C4-2B (cell line): Measurements from ENCODE around the gene GALNT7.

Experiments used
- H3K27ac ChIP-seq: fragments of 450-650 bp; 2 replicates; pipeline ENCODE4 v1.5.1; 2017
- ZFX ChIP-seq: fragments of 450-650 bp; IDR thresholded peaks from 2 replicates; pipeline ENCODE4 v1.6.1; 2017
- TF ChIP-seq, protein P1 (sequence below): fragments of 450-650 bp; conservative IDR thresholded peaks from 2 replicates; pipeline ENCODE4 v1.5.1; 2017; ENCODE audit warnings: mild to moderate bottlenecking

Gene GALNT7

DNA sequence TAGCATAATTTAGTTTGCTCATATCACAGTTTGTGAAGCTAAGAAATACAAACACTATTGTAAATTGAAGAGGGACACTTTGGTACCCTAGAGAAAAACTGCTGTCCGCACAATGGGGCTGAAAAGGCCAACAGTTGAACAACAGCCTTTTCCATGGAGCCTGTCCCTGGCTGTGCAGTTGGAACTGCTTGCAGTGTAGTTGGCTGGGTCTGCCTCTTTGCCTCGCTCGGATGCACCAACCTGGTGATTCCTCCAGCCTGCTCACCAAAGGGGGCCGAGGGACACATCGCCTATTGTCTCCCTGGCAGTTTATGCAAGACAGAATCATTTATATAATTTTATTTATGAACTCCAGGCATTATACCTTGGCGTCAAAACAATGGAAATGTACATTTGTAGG, 16.5 kb upstream of the GALNT7 start:
- TF ChIP-seq, protein P1, sequence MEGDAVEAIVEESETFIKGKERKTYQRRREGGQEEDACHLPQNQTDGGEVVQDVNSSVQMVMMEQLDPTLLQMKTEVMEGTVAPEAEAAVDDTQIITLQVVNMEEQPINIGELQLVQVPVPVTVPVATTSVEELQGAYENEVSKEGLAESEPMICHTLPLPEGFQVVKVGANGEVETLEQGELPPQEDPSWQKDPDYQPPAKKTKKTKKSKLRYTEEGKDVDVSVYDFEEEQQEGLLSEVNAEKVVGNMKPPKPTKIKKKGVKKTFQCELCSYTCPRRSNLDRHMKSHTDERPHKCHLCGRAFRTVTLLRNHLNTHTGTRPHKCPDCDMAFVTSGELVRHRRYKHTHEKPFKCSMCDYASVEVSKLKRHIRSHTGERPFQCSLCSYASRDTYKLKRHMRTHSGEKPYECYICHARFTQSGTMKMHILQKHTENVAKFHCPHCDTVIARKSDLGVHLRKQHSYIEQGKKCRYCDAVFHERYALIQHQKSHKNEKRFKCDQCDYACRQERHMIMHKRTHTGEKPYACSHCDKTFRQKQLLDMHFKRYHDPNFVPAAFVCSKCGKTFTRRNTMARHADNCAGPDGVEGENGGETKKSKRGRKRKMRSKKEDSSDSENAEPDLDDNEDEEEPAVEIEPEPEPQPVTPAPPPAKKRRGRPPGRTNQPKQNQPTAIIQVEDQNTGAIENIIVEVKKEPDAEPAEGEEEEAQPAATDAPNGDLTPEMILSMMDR: no peak
- no peak for TF ChIP-seq ZFX
- no peak overlapping the region for H3K27ac ChIP-seq

DNA sequence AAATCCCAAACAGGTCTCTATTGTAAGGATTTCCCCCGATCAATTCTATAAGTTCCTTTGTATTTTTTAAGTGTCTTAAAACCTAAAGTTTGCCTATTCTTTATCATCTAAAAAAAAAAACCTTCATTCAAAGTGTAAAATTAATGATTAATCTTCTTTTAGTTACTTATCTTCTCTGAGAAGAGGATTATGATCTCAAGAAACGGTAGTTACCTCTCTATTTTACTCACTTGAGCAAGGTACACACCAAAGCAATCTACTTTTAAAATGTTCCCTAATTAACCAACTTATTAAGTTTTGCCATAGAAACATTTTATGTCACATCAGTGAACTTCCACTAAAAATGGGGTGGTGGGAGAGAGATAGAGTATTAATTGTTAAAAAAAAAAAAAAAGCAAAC, 15.2 kb upstream of the GALNT7 start:
- TF ChIP-seq, protein P1: no peak
- TF ChIP-seq ZFX: no peak
- no peak overlapping the region for H3K27ac ChIP-seq

DNA sequence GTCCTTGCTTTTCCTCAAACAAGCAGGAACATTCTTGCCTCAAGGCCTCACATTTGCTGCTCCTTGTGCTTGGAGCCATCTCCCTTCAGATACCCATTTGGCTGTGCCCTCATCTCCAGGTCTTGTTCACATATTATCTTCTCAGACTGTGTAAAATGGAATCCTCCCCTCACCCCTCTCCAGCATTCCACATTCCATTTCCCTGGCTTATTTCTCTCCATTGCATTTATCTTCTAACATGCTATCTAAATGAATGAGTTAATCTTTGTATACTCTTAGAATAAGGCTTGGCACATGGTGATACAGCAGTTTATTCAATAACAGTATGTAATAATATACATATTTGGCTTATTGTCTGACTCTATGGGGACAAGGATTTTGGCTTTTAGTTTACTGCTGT, 8.8 kb upstream of the GALNT7 start:
- TF ChIP-seq ZFX: no peak
- TF ChIP-seq, protein P1: no peak
- no peak overlapping the region for H3K27ac ChIP-seq

DNA sequence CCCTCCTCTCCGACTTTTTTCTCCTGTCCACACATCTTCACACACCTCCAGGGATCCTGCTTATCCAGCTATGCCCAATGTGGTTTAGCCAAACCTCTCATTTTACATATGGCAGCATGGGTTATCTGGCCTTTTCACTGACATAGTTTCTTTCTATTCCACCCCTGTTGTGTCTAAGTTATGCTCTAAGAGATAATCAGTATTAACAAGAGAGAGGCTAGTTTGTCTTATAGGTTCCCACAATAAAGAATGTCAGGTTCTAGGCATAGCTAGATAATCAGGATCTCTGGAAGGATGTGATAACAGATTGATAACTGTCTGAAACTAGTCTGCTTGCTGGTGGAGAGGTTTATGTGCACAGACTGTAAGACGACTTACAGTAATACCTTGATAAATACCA, 7.7 kb upstream of the GALNT7 start:
- no peak overlapping the region for H3K27ac ChIP-seq
- TF ChIP-seq, protein P1: no peak
- TF ChIP-seq ZFX: no peak

DNA sequence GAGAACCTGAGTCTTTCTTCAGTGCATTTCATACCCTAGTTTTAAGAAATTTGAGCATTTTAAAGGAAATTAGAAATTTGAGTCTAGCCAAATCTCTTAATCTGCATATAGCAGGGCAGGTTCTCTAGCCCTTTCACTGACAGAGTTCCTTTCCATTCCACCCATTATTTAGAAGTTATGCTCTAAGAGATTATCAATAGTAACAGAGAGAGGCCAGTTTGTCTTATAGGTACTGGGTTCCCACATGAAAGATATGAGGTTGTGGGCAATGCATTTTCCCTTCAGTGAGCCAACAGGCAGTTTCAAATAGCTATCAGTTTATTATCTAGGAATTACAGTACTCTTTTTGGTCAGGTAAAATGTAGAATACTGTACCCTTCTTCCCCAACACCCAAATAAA, 7.3 kb upstream of the GALNT7 start:
- H3K27ac ChIP-seq: no peak overlapping the region
- TF ChIP-seq, protein P1: no peak
- TF ChIP-seq ZFX: no peak

DNA sequence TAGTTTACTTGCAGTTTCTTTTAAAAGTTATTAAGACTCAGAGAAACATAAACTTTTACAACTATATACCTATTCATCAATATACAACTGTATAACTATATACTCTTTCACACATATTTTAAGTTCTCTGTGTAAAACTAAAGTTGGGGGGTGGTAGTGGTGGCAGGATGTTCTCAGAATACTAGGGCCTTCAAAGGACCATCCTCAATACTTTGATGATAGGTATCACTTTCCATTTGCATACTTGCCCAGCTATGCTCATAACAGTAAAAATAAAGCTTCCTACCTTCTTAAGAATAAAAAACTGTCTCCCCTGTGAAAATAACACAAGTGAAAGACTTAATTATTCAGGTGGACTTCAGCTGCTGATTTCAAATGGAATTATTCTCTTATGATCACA, 2.9 kb upstream of the GALNT7 start:
- no peak for TF ChIP-seq ZFX
- TF ChIP-seq, protein P1: no peak
- H3K27ac ChIP-seq: no peak overlapping the region

DNA sequence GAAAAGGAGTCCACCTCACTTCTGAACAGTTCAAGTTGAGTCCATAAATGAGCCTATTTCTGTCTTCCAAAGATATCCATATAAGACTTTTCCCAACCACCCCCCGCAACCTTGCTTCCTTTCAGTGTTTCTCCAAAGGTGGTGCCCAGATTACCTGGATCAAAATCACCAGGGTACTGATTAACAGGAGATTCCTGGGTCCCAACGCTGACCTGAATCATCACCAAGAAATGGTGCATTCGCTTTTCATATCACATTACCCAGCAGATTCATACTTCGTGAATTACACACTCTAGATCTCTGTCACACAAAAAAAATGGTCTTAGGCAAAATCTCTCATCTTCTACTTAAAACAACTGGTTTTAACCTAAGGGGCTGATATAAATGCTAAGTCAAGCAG, 2.1 kb upstream of the GALNT7 start:
- TF ChIP-seq ZFX: no peak
- TF ChIP-seq, protein P1: no peak
- H3K27ac ChIP-seq: no peak overlapping the region
